Measurements from ENCODE around the gene NRXN3. TPM values are rescaled to one million over a fixed set of nuclear protein-coding genes. Genes with fewer than 3 reads are reported as not detected.

The NRXN3 gene
- polyA plus RNA-seq, 1 donor (not counting 4 experiments of a cell fraction or from before 2014, with no cell fraction given), result 0.89 TPM

- Histone ChIP-seq H4K20me1 (ENCODE audit: control insufficient read depth, extremely low read depth, insufficient read depth, low read length) (no peaks in the 10 kb centered on the region), H3K27ac (ENCODE audit: control insufficient read depth, insufficient read depth, low read length) (no peak overlapping the region), H3K79me2 (ENCODE audit: control insufficient read depth, insufficient read depth, low read length) (no peaks in the 10 kb centered on the region), H3K4me1 (ENCODE audit: control insufficient read depth, extremely low read depth, insufficient read depth, low read length) (peaks cover 7% of the 10 kb centered on the region), H3K4me3 (ENCODE audit: control insufficient read depth in 2 of 3, extremely low read depth in 1 of 3, insufficient read depth in 2 of 3, low read depth in 1 of 3, low read length in 3 of 3) (no peak overlapping the region), H2AFZ (ENCODE audit: control insufficient read depth, low read length) (no peak overlapping the region), H3K36me3 (ENCODE audit: control insufficient read depth in 2 of 2, extremely low read depth in 1 of 2, insufficient read depth in 2 of 2, low read length in 2 of 2) (no peaks in the 10 kb centered on the region), H3K27me3 (ENCODE audit: control insufficient read depth, extremely low read depth, insufficient read depth, low read length) (no peaks in the 10 kb centered on the region), H3K9me3 (ENCODE audit: control insufficient read depth, low read depth, low read length) (no peaks in the 10 kb centered on the region), H3K4me2 (ENCODE audit: control insufficient read depth, extremely low read depth, insufficient read depth, low read depth, low read length) (no peak overlapping the region), H3K9ac (ENCODE audit: control insufficient read depth, extremely low read depth, insufficient read depth, low read length) (no peak overlapping the region), H3K9me1 (ENCODE audit: control insufficient read depth, extremely low read depth, insufficient read depth, low read length) (no peaks in the 10 kb centered on the region)
- TF ChIP-seq EZH2 (IDR thresholded peaks at IDR 0.05; ENCODE audit: low read length), result no peak
- TF ChIP-seq CTCF (optimal IDR thresholded peaks at IDR 0.05 in 1 of 3, IDR thresholded peaks at IDR 0.05 in 1 of 3, conservative IDR thresholded peaks at IDR 0.05 in 1 of 3; ENCODE audit: extremely low read depth in 1 of 3, insufficient read depth in 2 of 3, low read length in 3 of 3), result no peak
- FAIRE-seq (no peak), DNase-seq (ENCODE audit: low read depth, low spot score) (no peak)
- dilution Hi-C loops (cut with MboI; ENCODE audit: extremely low pct_ligation_motif_present, low sequenced_read_pairs), result no loop called here
Measured at GRCh38 chr14:79704041-79704807, 1534.1 kb downstream of the NRXN3 start.

GRCh38 chr14:79705126-79705894 lies 1535.1 kb downstream of the NRXN3 start:
- no peaks in the 10 kb centered on the region for H3K27me3 ChIP-seq (ENCODE audit: control insufficient read depth, extremely low read depth, insufficient read depth, low read length)
- TF ChIP-seq CTCF (optimal IDR thresholded peaks at IDR 0.05 in 1 of 3, IDR thresholded peaks at IDR 0.05 in 1 of 3, conservative IDR thresholded peaks at IDR 0.05 in 1 of 3; ENCODE audit: extremely low read depth in 1 of 3, insufficient read depth in 2 of 3, low read length in 3 of 3) (no peak), EZH2 (IDR thresholded peaks at IDR 0.05; ENCODE audit: low read length) (no peak)
- H3K9me3 ChIP-seq (ENCODE audit: control insufficient read depth, low read depth, low read length), result no peaks in the 10 kb centered on the region
- no peak for FAIRE-seq
- H4K20me1 ChIP-seq (ENCODE audit: control insufficient read depth, extremely low read depth, insufficient read depth, low read length), result no peaks in the 10 kb centered on the region
- no peak overlapping the region for H2AFZ ChIP-seq (ENCODE audit: control insufficient read depth, low read length)
- H3K27ac ChIP-seq (ENCODE audit: control insufficient read depth, insufficient read depth, low read length), result no peak overlapping the region
- H3K79me2 ChIP-seq (ENCODE audit: control insufficient read depth, insufficient read depth, low read length), result no peaks in the 10 kb centered on the region
- H3K9me1 ChIP-seq (ENCODE audit: control insufficient read depth, extremely low read depth, insufficient read depth, low read length), result no peaks in the 10 kb centered on the region
- no peak for DNase-seq (ENCODE audit: low read depth, low spot score)
- no peak overlapping the region for H3K4me3 ChIP-seq (ENCODE audit: control insufficient read depth in 2 of 3, extremely low read depth in 1 of 3, insufficient read depth in 2 of 3, low read depth in 1 of 3, low read length in 3 of 3)
- no peak overlapping the region for H3K9ac ChIP-seq (ENCODE audit: control insufficient read depth, extremely low read depth, insufficient read depth, low read length)
- H3K4me2 ChIP-seq (ENCODE audit: control insufficient read depth, extremely low read depth, insufficient read depth, low read depth, low read length), result no peak overlapping the region
- peaks cover 10% of the 10 kb centered on the region for H3K4me1 ChIP-seq (ENCODE audit: control insufficient read depth, extremely low read depth, insufficient read depth, low read length)
- dilution Hi-C loops (cut with MboI; ENCODE audit: extremely low pct_ligation_motif_present, low sequenced_read_pairs), result no loop called here
- H3K36me3 ChIP-seq (ENCODE audit: control insufficient read depth in 2 of 2, extremely low read depth in 1 of 2, insufficient read depth in 2 of 2, low read length in 2 of 2), result no peaks in the 10 kb centered on the region
